Loucy (cell line): Measurements from ENCODE around the gene MYO7B.

ENCODE experiments used
- H2AFZ ChIP-seq: fragments of 200-600 bp; sonication (generic); 2 replicates; pipeline ENCODE4 v1.6.0; 2016; ENCODE audit warnings: antibody characterized with exemption, mild to moderate bottlenecking, low read length, moderate library complexity
- H3F3A ChIP-seq: fragments of 200-600 bp; 2 replicates; pipeline ENCODE4 v1.6.0; 2016; ENCODE audit warnings: antibody characterized with exemption, low read depth, mild to moderate bottlenecking
- H3K27me3 ChIP-seq: fragments of 200-600 bp; sonication (generic); 2 replicates; pipeline ENCODE4 v1.6.1; 2014; ENCODE audit warnings: low read length, mild to moderate bottlenecking; ENCODE audit not compliant: insufficient read depth, poor library complexity, severe bottlenecking
- H3K36me3 ChIP-seq: fragments of 200-600 bp; sonication (generic); 2 replicates; pipeline ENCODE4 v1.6.1; 2016; ENCODE audit warnings: low read length; ENCODE audit not compliant: insufficient read depth
- H3K4me1 ChIP-seq: fragments of 200-600 bp; sonication (generic); 2 replicates; pipeline ENCODE4 v1.5.1; 2014; ENCODE audit warnings: low read length, mild to moderate bottlenecking; ENCODE audit not compliant: insufficient read depth, poor library complexity, severe bottlenecking
- H3K4me2 ChIP-seq: fragments of 200-600 bp; sonication (generic); 2 replicates; pipeline ENCODE4 v1.6.0; 2014; ENCODE audit warnings: antibody characterized with exemption, low read length, low read depth, mild to moderate bottlenecking; ENCODE audit not compliant: poor library complexity, severe bottlenecking
- H3K4me3 ChIP-seq: fragments of 200-600 bp; sonication (generic); 2 replicates; pipeline ENCODE4 v1.5.1; 2014; ENCODE audit warnings: low read length, mild to moderate bottlenecking, mixed read lengths; ENCODE audit not compliant: poor library complexity, severe bottlenecking
- H3K79me2 ChIP-seq: fragments of 200-600 bp; sonication (generic); 2 replicates; pipeline ENCODE4 v1.6.1; 2014; ENCODE audit warnings: low read length; ENCODE audit not compliant: insufficient read depth
- H3K9ac ChIP-seq: fragments of 200-600 bp; sonication (generic); 2 replicates; pipeline ENCODE4 v1.6.0; 2014; ENCODE audit warnings: mild to moderate bottlenecking, low read depth, low read length, moderate library complexity; ENCODE audit not compliant: poor library complexity, severe bottlenecking
- H3K9me2 ChIP-seq: fragments of 200-600 bp; sonication (generic); replicated peaks from 2 replicates; pipeline ENCODE4 v1.6.1; 2016; ENCODE audit warnings: low read depth, low read length, mixed read lengths
- H3K9me3 ChIP-seq: fragments of 200-600 bp; sonication (generic); 2 replicates; pipeline ENCODE4 v1.6.1; 2014; ENCODE audit warnings: mild to moderate bottlenecking, antibody characterized with exemption, low read length, low read depth; ENCODE audit not compliant: insufficient read depth
- H4K20me1 ChIP-seq: fragments of 200-600 bp; sonication (generic); 2 replicates; pipeline ENCODE4 v1.6.0; 2014; ENCODE audit warnings: antibody characterized with exemption, low read length, mild to moderate bottlenecking; ENCODE audit not compliant: insufficient read depth, poor library complexity, severe bottlenecking
- CTCF ChIP-seq: fragments of 200-600 bp; sonication (generic); conservative IDR thresholded peaks from 2 replicates; pipeline ENCODE4 v1.5.1; 2014; ENCODE audit warnings: mild to moderate bottlenecking, antibody characterized with exemption, low read length
- EZH2phosphoT487 ChIP-seq: fragments of 200-600 bp; IDR thresholded peaks from 2 replicates; pipeline ENCODE4 v1.6.1; 2018; ENCODE audit warnings: antibody characterized with exemption, mild to moderate bottlenecking, moderate library complexity, borderline replicate concordance

The MYO7B gene

GRCh38 chr2:127490283-127490682 is 45.2 kb upstream of the MYO7B start:
- H3K27me3 ChIP-seq: no peaks in the 10 kb centered on the region
- TF ChIP-seq CTCF (no peak), EZH2phosphoT487 (no peak)
- no peak overlapping the region for H2AFZ ChIP-seq
- H4K20me1 ChIP-seq: peaks cover 10% of the 10 kb centered on the region
- H3K9me3 ChIP-seq: no peaks in the 10 kb centered on the region
- H3K4me3 ChIP-seq: no peak overlapping the region
- no peaks in the 10 kb centered on the region for H3K9me2 ChIP-seq
- H3K9ac ChIP-seq: no peak overlapping the region
- no peaks in the 10 kb centered on the region for H3K79me2 ChIP-seq
- H3K4me1 ChIP-seq: peaks cover 16% of the 10 kb centered on the region
- peaks cover 87% of the 10 kb centered on the region for H3K36me3 ChIP-seq
- no peak overlapping the region for H3K4me2 ChIP-seq
- H3F3A ChIP-seq: peaks cover 8% of the 10 kb centered on the region

DNA sequence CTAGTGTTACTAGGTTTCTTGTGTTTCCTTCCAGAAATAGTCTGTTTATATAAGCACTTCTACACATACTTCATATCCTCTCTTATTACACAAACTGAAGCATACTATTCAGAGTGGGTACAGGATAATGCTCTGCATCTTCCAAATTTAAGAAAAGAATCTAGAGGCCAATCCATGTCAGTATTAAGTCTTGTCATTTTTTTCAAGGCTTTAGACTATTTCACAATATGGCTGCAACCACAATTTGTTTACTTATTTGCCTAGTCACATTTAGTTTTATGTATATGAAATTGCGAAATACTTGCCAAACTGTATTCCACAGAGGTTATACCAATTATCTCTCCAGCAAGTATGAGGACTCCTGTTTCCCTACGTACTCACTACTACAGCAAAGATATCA is 37.1 kb upstream of the MYO7B start:
- Histone ChIP-seq H3K36me3 (peaks cover 89% of the 10 kb centered on the region), H3K79me2 (no peaks in the 10 kb centered on the region), H3K4me1 (no peaks in the 10 kb centered on the region), H3K4me2 (no peak overlapping the region), H3K9me3 (no peaks in the 10 kb centered on the region), H3F3A (no peaks in the 10 kb centered on the region), H4K20me1 (no peaks in the 10 kb centered on the region), H2AFZ (no peak overlapping the region), H3K4me3 (no peak overlapping the region), H3K9ac (no peak overlapping the region), H3K9me2 (no peaks in the 10 kb centered on the region), H3K27me3 (no peaks in the 10 kb centered on the region)
- TF ChIP-seq EZH2phosphoT487 (no peak), CTCF (no peak)

DNA sequence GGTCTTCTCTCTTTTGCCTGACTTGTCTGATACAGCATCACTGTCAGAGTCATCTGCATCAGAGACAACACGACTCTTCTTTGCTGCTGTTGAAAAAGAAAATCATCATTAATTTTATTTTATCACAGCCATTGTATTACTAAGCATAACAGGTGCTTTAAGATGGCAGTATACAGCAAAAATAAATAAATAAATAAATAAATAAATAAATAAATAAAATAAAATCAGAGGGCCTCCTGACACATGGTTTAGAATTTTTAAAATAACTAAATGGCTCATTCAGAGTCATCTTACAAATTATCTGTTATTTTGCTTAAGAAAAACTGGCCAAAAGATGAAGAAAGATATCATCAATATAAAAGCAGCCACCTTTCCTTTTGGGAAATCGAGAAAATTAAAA is 32.0 kb upstream of the MYO7B start:
- Histone ChIP-seq H3K79me2 (peaks cover 22% of the 10 kb centered on the region), H3K9me3 (no peaks in the 10 kb centered on the region), H3K4me1 (peaks cover under 1% of the 10 kb centered on the region), H3K4me2 (no peak overlapping the region), H2AFZ (no peak overlapping the region), H3K27me3 (no peaks in the 10 kb centered on the region), H3K36me3 (peaks cover 70% of the 10 kb centered on the region), H4K20me1 (peaks cover 28% of the 10 kb centered on the region), H3F3A (no peaks in the 10 kb centered on the region), H3K4me3 (no peak overlapping the region), H3K9ac (no peak overlapping the region), H3K9me2 (no peaks in the 10 kb centered on the region)
- no peak for TF ChIP-seq EZH2phosphoT487
- no peak for TF ChIP-seq CTCF
